NCI-H2107 treated with DMSO at 0.1 percent for 48 hours (cell line): ENCODE results near the gene SCUBE1.

Experiments
- DNase-seq: peaks from one replicate; lab custom pipeline; 2025; ENCODE audit not compliant: unreplicated experiment; lab: John Stamatoyannopoulos, UW

Gene SCUBE1

DNA sequence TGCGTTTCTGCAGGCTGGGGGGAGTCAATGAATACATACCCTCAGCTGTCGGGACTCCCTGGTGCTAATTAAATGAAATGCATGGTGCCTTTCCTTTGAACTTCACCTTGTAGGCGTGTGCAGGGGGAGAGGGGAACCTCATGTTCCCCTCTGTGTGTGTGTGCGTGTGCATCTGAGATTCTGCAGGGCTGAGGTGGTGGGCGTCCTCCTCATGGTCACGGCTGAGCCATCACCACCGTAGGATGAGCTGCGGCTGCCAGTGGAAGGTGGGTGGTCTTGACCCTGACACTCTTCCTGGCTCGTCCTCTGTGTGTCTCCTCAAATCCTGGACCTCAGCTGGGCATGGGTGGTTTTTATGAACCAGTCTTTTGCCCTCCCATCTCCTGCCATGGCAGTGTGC, 103.2 kb downstream of the SCUBE1 start:
- DNase-seq = no peak

DNA sequence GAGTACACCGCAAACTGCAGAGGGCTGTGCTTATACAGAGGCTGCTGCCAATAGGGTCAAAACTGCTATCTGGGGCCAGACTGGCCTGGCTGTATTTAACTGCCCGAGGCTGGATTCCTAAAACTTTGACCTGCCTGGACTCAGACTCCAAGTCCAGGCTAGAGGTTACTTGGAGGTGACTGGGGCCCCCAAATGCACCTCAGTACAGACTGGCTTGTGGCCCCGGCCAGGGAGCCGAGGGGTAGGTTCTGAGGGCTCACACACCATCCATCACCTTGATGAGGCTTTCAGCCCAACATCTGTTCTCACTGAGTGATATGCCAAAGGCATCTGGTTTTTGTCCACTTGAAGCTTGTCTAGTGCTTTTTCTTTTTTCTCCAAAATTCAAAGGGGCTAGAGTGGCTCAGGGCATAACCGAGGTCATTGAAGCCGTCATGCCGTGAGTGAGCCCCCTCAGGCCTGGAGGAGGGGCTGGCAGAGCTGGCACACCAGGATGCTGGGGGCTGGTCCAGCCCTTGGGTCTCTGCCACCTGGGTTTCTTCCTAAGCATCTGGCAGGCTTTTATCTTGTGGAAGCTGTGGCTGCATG, 103.9 kb downstream of the SCUBE1 start:
- no peak for DNase-seq

DNA sequence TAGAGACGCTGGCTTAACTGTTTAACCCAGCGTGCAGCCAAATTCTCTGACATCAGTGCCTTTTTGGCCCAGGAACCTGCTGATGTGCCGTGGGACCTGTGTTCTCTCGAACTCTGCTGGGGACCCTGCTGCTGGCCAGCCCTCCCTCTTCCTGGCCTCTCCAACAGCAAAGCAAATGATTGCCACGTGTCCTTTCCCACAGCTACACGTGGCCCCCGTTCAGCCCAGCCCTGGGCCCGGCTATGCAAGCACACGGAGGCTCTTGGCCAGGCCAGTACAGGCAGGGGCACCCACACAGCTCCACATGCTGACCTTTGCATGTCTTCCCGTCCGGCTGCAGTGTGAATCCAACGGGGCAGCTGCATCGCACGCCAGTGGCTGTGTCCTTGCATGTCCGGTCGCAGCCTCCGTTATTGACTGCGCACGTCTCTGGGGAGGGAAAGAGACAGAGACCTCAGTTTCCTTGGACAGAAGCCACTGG, 104.6 kb downstream of the SCUBE1 start:
- no peak for DNase-seq

DNA sequence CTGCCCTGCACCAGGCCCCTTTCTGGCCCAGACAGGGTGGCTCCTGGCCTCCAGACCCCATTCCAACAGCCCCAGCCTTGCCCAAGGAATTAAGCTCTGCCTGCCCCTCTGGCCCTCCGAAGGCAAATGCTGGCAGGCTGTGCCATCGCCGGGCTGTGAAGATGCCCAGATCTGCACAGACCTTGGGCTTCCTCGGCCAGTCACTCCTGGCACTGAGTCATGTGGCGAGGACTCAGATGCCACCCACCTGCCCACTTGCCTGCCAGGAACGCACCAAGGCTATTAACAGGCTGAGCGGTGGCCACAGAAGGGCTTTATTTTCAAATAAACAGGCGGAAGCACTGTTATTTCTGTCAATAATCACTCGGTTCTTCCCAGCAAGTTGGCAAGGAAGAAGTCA, 105.9 kb downstream of the SCUBE1 start:
- DNase-seq = no peak

DNA sequence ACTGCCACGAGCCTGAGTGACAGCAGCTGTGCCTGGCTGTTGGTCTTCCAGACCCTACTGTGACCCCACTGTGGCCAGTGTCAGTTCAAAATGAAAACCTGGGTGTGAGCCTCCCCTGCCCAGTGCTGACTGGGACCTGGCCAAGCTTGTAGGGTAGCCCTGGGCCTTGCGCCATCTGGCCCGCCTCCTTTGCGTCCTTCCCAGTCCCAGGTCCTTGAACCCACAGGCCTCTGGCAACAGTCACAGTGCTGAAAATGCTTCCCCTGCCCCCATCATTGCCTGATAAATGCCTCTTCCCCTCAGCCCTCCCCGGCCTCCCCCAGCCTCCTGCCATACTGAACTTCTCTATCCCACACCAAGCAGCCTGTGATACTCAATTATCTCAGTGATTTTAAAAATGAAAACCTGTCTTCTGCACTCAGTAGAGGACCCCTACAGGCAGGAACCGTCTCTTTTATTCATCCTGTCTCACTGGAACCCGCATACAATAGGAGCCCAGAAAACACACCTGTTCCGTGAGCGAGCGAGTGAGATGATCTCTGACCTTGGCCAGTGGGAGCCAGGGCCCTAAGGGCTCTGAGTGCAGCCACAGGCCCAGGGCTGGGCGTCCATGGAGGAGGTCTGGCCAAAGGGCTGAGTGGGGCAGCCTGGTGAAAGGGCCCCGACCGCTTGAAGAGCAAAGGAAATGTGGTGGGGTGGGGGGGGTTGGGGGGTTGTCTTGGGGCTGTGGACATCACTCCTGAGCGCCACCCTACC, 106.6 kb downstream of the SCUBE1 start:
- no peak for DNase-seq

DNA sequence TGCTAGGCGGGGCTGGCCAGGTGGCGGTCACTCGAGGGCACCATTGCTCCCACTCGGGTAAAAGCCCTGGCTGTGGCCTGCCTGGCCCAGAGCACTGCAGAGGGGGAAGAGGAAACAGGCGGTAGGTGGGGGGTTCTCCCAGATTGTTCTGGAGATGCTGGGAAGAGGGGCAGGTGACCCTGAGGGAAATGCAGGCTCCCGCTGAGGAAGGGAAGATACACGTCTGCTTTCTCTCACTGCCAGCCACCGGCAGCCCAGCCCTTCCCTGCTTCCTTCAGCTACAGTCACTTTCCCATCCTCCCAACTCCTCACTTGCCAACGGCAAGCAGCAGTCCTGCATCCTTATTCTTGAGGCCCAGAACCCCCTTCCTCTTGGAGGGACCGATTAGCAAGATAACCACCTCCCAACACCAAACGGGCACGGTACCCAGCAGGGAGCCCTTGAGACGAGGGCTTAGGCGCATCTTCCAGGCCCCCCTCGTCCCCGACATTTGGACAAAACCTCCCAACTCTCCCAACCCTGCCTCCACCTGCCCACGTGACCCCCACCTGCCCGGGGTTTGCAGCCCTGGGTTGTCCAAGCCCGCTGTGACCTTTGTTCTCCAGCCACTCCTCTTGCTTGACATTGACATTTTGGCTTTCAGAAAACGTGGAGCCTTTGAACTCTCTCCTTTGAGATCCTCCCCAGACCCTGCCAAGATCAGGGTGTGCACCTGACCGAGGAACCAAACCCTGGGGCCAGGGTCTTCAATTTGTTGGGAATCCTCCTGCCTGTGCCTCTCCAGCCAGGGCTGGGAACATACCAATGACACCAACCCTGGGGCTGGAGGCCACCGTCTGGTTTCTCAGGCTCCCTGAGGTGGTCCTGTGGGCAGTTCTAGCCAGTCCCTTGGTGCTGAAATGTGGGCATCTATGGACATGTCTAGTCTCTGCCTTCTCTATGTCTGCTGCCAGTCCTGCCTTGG, 107.4 kb downstream of the SCUBE1 start:
- DNase-seq = no peak

DNA sequence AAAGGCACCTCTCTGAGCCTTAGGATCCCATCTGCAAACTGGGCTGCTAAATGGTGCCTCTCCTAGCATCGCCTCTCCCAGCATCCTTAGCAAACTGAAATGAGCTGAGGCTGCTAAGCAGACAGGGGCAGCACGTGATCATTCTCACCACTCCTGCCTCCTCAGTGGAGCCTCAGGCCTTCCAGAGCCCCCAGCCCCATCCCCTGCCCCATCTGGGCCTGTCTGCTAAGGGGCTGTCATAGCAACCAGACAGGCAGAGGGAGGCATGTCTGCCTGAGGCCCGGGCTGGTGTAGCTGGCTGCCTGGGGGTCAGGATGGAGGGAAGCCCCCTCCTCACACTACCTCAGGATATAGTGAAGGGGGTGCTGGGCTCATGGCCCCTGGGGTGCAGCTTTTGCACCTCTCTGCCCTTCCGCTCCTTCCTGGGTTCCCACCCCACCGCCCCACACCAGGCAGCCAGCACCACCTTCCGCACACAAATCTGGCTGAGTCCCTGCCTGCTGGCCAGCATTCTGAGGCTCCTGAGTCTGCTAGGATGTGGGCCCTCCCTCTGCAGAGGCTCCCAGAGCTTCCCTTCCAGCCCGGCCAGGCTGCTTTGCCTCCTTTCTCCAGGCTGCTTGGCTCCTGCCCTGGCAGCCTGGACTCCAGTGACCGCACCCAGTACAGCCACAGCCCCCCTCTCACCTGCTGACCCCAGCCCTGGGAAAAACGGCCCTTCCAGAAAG, 108.7 kb downstream of the SCUBE1 start:
- no peak for DNase-seq

DNA sequence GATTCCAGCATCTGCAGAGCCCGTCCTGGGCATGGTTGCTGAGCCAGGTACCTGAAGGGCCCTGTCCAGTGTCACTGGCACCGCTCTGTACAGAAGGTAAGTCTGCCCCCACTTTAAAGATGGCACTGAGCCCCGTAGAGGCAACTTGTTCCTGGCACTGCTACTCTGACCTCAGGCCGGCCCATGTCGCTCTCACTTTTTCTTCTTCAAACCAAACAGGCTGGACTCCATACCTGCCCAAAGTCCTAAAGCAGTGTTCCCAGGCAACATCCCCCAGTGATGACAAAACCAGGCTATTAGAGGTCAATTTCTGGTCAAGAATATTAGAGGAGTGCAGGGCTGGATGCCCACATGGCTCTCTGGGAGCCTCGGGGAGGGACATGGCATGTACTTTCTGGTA, 109.6 kb downstream of the SCUBE1 start:
- DNase-seq = no peak

DNA sequence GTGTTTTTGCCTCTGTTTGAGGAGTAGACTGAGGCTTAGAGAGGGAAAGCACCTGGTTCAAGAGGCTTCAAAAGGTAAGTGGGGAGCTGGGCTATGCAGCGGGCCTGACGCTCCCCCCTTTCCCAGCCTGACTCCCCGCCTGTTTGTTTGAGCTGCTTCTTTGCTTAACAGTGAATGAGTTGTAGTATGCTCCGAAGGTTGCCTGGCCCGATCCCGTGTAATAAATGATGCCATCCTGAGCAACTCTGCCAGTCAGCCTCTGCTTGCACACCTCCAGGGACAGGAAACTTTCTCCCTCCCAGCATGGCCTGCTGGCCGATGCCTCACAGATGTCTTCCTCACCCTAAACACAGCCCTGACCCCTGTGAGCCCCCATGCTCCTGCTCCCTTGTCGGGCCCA, 110.7 kb downstream of the SCUBE1 start:
- DNase-seq = no peak

DNA sequence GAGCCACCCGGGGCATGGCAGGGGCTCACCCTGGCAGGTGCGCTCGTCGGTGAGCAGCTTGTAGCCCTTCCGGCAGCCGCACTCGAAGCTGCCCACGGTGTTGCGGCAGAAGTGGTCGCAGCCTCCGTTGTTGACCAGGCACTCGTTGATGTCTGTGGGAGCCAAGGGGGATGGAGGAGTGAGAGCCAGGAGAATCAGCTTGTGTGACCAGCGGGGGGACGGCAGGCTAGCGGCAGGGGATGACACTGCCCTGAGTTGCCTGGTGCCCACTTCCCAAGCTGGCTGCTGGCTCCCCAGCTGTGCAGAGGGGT, 111.5 kb downstream of the SCUBE1 start:
- no peak for DNase-seq

DNA sequence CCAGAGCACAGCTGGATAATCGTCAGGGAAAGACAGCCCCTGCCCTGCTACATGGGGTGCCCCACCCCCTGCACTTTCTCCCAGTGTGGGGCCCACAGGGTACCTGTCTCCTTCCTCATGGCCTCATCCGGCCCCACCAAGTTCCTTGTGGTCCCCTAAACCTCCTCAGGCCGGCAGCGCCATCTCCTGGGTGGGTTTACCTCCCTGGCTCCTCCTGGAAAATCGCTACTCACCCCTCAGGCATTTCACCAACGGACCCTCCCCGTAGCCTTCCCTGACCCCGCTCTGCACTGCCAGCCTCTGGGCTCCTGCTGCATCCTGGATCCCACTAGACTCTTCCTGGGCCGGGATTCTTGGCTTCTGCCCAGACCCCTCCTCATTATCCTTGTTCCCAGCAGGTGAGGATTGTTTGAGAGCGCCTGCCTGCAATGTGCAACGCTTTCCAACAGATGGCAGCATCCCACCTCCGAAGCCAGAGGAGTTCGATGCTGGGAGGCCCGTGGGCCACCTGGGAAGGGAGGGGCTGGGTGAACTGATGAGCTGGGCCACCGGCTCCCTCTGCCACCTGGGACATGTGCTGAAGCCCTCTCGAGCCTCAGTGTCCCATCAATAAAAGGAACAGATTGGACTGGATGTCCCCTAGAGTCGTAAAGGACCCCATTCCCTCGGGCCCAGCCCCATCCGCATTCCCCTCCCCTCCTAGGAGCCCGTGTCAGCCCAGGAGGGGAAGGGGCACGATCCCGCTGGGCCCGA, 112.0 kb downstream of the SCUBE1 start:
- peak; percentile 47 for DNase-seq

DNA sequence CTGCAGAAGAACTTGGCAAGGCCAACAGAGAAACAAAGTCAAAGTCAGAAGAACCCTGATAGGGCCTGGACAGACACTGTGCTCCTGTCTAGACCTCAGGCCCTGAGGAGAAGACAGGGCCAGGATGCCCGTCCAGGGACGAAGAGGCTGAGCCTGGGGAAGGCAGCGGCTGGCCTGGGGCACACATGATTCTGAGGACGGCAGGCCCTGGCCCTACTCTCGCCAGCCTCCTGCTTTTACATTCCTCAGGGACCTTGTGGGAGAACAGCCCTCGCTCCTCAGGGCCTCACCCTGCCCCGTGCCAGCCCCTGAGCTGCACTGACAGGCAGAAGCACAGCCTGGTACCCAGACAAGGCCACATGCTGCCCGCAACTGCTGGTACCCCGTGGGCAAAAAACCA, 112.6 kb downstream of the SCUBE1 start:
- no peak for DNase-seq

DNA sequence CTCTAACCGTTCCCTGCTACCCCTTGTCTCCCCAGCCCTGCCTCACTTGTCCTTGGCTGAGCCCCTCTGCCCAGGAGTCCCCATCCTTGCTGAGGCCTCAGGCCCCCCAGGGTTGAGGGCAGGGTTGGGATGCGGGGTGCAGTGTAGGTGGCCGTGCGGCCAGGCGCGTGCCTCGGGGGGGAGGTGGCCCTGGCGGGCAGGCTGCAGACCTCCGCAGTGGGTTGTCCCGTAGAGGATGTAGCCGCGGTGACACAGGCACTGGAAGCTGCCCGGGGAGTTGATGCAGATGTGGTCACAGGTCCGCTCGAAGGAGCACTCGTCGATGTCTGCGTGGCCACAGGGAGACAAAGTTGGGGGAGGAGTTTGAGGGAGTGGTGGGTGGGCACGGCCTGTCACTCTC, 114.3 kb downstream of the SCUBE1 start:
- DNase-seq = no peak

DNA sequence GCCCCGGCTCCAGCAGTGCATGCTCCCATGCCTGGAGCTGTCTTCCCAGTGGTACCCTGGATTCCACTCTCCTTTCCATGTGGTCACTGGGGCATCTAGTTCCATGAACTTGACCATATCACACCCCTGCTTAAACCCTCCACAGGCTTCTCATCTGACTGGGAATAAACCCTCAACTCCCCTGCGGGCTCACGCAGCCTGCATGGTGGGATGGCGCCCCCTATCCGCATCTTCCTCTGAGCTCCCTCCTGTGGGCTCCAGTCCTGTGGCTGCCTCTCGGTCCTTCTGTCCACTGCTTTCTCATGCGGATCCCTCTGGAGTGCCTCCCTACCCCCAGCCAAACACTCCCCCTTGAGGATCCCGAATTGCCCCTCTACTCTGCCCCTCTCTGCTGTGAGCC, 114.8 kb downstream of the SCUBE1 start:
- no peak for DNase-seq

DNA sequence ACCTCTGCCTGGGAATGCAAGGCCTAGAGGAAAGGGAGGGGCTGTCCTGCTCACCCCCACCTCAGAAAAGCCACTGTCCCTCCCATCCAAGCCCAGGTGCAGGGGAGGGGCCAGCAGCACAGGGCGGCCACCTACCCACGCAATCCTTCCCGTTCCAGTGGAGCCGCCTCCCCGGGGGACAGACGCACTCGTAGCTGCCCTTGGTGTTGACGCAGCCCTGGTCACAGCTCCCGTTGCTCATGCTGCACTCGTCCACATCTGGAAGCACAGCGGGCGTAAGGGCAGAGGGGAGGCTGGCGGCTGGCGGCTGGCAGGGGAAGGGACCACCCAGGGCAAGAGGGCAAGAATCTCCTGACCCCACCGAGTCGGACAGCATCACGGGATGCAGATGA, 115.9 kb downstream of the SCUBE1 start:
- no peak for DNase-seq

DNA sequence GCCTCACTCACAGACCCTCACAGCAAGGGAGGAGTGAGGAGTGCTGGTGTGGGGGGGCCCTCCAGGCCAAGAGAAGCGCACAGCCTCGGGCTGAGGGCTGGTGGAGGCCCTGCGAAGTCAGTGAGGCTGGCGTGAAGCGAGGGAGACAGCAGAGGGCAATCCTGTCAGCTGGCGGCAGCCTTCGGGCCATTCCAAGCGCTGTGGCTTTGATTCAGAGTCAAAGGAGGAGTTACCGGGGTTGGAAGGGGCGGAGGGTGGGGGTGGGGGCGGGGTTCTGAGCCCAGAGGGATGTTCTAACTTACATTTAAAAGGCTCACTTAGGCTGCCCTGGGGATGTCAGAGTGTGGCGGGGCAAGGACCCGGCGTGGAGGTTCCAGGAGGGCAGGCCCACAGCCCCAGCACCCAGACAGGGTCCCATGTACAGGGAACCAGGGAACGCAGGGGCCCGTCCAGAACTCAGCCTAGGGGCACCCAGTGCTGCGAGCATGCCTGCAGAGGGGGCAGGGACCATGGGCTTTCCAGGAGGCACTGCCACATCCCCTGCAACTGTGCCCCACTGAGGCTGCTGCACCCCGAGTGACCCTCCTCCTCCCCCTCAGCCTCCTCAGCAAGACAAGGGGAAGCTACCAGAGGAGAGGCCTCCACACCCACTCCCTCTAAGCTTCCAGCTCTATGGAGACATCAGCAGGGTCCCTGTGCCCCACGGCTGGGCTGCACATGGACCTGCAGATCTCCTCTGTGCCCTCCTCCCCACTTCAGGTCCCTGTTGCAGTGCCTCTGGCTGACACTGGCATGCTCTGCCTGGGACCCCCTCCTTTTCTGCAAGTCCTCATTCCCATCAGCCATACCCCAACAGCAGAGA, 116.6 kb downstream of the SCUBE1 start:
- DNase-seq = no peak

DNA sequence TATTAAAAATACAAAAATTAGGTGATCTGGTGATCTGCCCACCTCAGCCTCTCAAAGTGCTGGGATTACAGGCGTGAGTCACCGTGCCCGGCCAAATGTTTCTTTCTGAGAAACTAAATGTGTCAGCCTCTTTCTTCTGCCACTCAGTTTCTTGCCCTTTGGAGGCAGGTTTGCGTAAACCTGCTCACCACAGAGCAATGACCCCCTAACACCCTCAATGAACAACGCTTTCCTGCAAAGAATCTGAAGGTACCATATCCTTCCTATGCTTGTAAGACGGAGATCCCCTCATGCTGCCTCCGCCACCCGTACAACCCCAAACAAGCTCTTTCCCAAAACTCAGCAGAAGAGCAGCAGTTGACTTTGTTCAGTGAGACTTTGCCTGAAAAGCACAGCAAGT, 117.6 kb downstream of the SCUBE1 start:
- DNase-seq = no peak

DNA sequence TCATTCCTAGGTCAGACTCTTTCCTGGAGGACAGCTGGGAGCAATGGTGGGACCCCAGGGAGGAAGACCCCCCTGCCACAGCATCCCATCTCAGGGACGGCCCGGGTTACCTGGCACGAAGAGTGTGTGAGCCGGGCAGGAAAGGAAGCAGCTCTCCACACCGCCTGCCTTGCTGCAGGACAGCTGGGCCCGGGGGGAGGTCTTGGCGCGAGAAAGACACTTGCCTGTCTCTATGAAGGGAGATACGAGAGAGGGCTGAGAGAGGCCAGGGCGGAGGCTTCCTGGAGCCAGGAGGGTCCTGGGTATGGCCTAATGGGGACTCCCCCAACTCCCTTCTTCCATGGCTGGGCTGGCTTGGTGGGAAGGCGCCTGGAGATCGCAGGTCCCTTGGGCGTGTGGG, 120.2 kb downstream of the SCUBE1 start:
- no peak for DNase-seq

DNA sequence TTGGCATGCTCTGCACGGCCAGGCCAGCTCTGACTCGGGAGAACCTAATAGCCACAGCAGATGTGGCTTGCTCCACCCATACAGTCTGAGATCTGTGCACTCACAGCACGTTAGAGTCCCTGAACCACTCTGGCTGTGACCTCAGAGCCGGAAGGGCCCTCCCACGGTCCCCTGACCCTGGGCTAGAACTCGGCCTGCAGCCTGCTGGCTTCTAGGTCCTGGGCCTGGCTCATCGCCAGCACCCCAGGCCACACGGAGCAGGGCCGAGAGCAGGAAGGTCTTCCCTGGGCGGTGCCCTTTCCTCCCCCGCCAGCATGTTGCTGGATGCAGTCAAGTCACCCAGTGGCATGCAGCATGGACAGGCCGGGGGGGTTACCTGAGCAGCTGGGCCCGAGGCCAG, 120.9 kb downstream of the SCUBE1 start:
- no peak for DNase-seq
